HepG2 (cell line): ENCODE data around the gene AKR1C3. TPM values are rescaled to one million over a fixed set of nuclear protein-coding genes. Genes with fewer than 3 reads are reported as not detected.

Experiments used
- CREB1 ChIP-seq, 2 experiments: fragments of 450-650 bp in 1 of 2; IDR thresholded peaks; 2 replicates each; pipeline ENCODE4 v1.6.1; 2016 to 2017; ENCODE audit warnings: control low read depth in 1 of 2, mild to moderate bottlenecking in 1 of 2, missing compliant biosample characterization in 1 of 2, missing genetic modification characterization in 1 of 2
- GATAD1 ChIP-seq: IDR thresholded peaks from 2 replicates; pipeline ENCODE4 v1.6.1; 2016; ENCODE audit warnings: missing genetic modification reagents, missing compliant biosample characterization
- HMGXB4 ChIP-seq, 2 experiments: sonication (generic) in 1 of 2; formaldehyde crosslinking in 1 of 2; IDR thresholded peaks; 2 replicates each; pipeline versions ENCODE4 v1.4.0 to v1.6.1; 2018 to 2020; ENCODE audit warnings: missing genetic modification reagents in 2 of 2, borderline replicate concordance in 1 of 2, low read depth in 1 of 2, mild to moderate bottlenecking in 1 of 2, missing biosample characterization in 1 of 2
- HNF1B ChIP-seq: sonication (generic); formaldehyde crosslinking; IDR thresholded peaks from 2 replicates; pipeline ENCODE4 v1.5.1; 2020; ENCODE audit warnings: mild to moderate bottlenecking, moderate library complexity, missing genetic modification reagents
- KLF12 ChIP-seq: sonication (generic); formaldehyde crosslinking; IDR thresholded peaks from 2 replicates; pipeline ENCODE4 v1.4.0; 2020; ENCODE audit warnings: missing genetic modification reagents, borderline replicate concordance
- PBX3 ChIP-seq: sonication (generic); formaldehyde crosslinking; IDR thresholded peaks from 2 replicates; pipeline ENCODE4 v1.8.1; 2023; ENCODE audit warnings: missing genetic modification reagents, inconsistent platforms, borderline replicate concordance
- POLR2AphosphoS5 ChIP-seq: IDR thresholded peaks from 2 replicates; pipeline ENCODE4 v1.6.1; 2012; ENCODE audit warnings: low read depth, low read length
- SETDB1 ChIP-seq: sonication (generic); formaldehyde crosslinking; IDR thresholded peaks from 2 replicates; pipeline ENCODE4 v1.5.1; 2020; ENCODE audit warnings: missing genetic modification reagents, mild to moderate bottlenecking, borderline replicate concordance
- SNAI1 ChIP-seq: sonication (generic); formaldehyde crosslinking; IDR thresholded peaks from 2 replicates; pipeline ENCODE4 v1.5.0; 2020; ENCODE audit warnings: mild to moderate bottlenecking, missing genetic modification reagents, borderline replicate concordance
- SRSF1 ChIP-seq: fragments of 200-400 bp; formaldehyde crosslinking; optimal IDR thresholded peaks from 2 replicates; pipeline ENCODE3; 2017; ENCODE audit warnings: mild to moderate bottlenecking, low read depth, low read length, moderate library complexity
- TAF15 ChIP-seq: fragments of 200-400 bp; formaldehyde crosslinking; IDR thresholded peaks from one replicate; pipeline ENCODE4 v1.6.1; 2018; ENCODE audit warnings: mild to moderate bottlenecking, low read depth, low read length; ENCODE audit not compliant: poor library complexity, severe bottlenecking
- ZNF251 ChIP-seq: sonication (generic); formaldehyde crosslinking; IDR thresholded peaks from 2 replicates; pipeline ENCODE4 v1.9.0; 2021; ENCODE audit warnings: mild to moderate bottlenecking, missing genetic modification reagents
- ZNF513 ChIP-seq: sonication (generic); formaldehyde crosslinking; conservative IDR thresholded peaks from 2 replicates; pipeline ENCODE4 v1.5.0; 2020; ENCODE audit warnings: missing genetic modification reagents
- ZNF552 ChIP-seq: sonication (generic); formaldehyde crosslinking; IDR thresholded peaks from 2 replicates; pipeline ENCODE4 v1.9.0; 2022; ENCODE audit warnings: missing genetic modification reagents, mild to moderate bottlenecking, borderline replicate concordance
- ZNF556 ChIP-seq: sonication (generic); formaldehyde crosslinking; IDR thresholded peaks from 2 replicates; pipeline ENCODE4 v1.4.0; 2020; ENCODE audit warnings: mild to moderate bottlenecking, missing genetic modification reagents, borderline replicate concordance
- ZNF580 ChIP-seq: IDR thresholded peaks from 2 replicates; pipeline ENCODE4 v1.6.1; 2016; ENCODE audit warnings: low read depth, borderline replicate concordance
- ZNF652 ChIP-seq: IDR thresholded peaks from 2 replicates; pipeline ENCODE4 v1.6.1; 2016; ENCODE audit warnings: low read depth, borderline replicate concordance
- ZNF749 ChIP-seq: sonication (generic); formaldehyde crosslinking; IDR thresholded peaks from 2 replicates; pipeline ENCODE4 v1.8.0; 2022; ENCODE audit warnings: mild to moderate bottlenecking, missing genetic modification reagents, moderate library complexity, borderline replicate concordance
- ZNF792 ChIP-seq: IDR thresholded peaks from 2 replicates; pipeline ENCODE4 v1.6.1; 2016
- ZSCAN12 ChIP-seq: sonication (generic); formaldehyde crosslinking; IDR thresholded peaks from 2 replicates; pipeline ENCODE4 v1.9.0; 2021; ENCODE audit warnings: mild to moderate bottlenecking, missing genetic modification reagents
- ZSCAN29 ChIP-seq: sonication (generic); formaldehyde crosslinking; conservative IDR thresholded peaks from 2 replicates; pipeline ENCODE4 v1.4.0; 2020; ENCODE audit warnings: mild to moderate bottlenecking, missing genetic modification reagents
- polyA plus RNA-seq, 8 experiments: library from polyadenylated mRNA; depleted of rRNA in 3 of 8; stranded (reverse) in 7 of 8; unstranded in 1 of 8; fragments of >200 nt; fragmentation: Illumina TruSeq in 4 of 8; extraction: Trizol in 4 of 8; gene quantifications; 2 replicates each; pipeline versions ENCODE4 v1.2.1 to v1.2.3, GENCODE V29; 2011 to 2016; ENCODE audit warnings: low read depth in 4 of 8, missing spikeins in 1 of 8, mixed read lengths in 1 of 8; ENCODE audit not compliant: insufficient read depth in 1 of 8
- total RNA-seq, 5 experiments: library from RNA; depleted of rRNA; stranded (reverse); fragments of >200 nt; fragmentation: Illumina TruSeq; extraction: Trizol; gene quantifications; 2 replicates each; pipeline ENCODE4 v1.2.3, GENCODE V29; 2016; ENCODE audit warnings: low read depth in 1 of 5

AKR1C3 gene
- total and polyA plus RNA-seq, 2 of the 13 experiments (the other 11 are each of a cell fraction or from before 2014, with no cell fraction given) = 368 to 532 TPM

GRCh38 chr10:5094265-5095205 is at the start of gene AKR1C3 (continued):
- TF ChIP-seq ZNF749 (CRISPR knock-in tag) (0 out of 2 replicates have a peak, but pooled peaks have one; percentile 36), ZSCAN29 (CRISPR knock-in tag) (0 out of 2 replicates have a peak, but pooled peaks have one; percentile 29), ZNF792 (peak; percentile 51), SNAI1 (CRISPR knock-in tag) (no peak), ZNF556 (CRISPR knock-in tag) (no peak), ZNF580 (CRISPR knock-in tag) (no peak; the same call in 1 of the 2 replicates), ZNF552 (no peak), KLF12 (CRISPR knock-in tag) (0 out of 2 replicates have a peak, but pooled peaks have one; percentile 54), POLR2AphosphoS5 (peak; percentile 94), ZSCAN12 (no peak), CREB1 (IDR thresholded peaks at IDR 0.05) (no peak), CREB1 (CRISPR knock-in tag; IDR thresholded peaks at IDR 0.05) (peak; percentile 42; the same call in 1 of the 2 replicates), SRSF1 (no peak), ZNF513 (CRISPR knock-in tag) (no peak), ZNF251 (CRISPR knock-in tag) (no peak), HNF1B (CRISPR knock-in tag) (peak; percentile 66), ZNF652 (CRISPR knock-in tag) (peak; percentile 26; the same call in 1 of the 2 replicates), HMGXB4 (CRISPR knock-in tag; IDR thresholded peaks at IDR 0.05; ENCODE audit: borderline replicate concordance in 1 of 2, low read depth in 1 of 2) (peak; percentile 83 to 90; a peak in 3 of 4 replicates), GATAD1 (CRISPR knock-in tag) (no peak), PBX3 (no peak), TAF15 (no peak), SETDB1 (no peak)
